Cardiac septum (tissue), 1 donor: Measurements from ENCODE around the gene MDK. TPM values are rescaled to one million over a fixed set of nuclear protein-coding genes. Genes with fewer than 3 reads are reported as not detected.
A peak's percentile ranks its signal among the peaks of the same experiment; 100 is the strongest.

ENCODE experiments used
- DNase-seq: peaks from one replicate; pipeline ENCODE4 v3.0.0-alpha.2; 2020; ENCODE audit warnings: low spot score
- intact Hi-C: fragments of 100-400 bp; cut with DNase I; formaldehyde crosslinking; loops from one replicate; pipeline ENCODE4 v1.14.0; 2022
- long read RNA-seq: library from polyadenylated mRNA; unstranded; transcript quantifications from one replicate; pipeline ENCODE4 v2.0.0, GENCODE V29; 2021
- total RNA-seq: library from RNA; stranded (reverse); fragmentation: NEBNext Ultra II Directional; extraction: Animal tissue kit (Norgen Biotek cat#: 25700); gene quantifications from one replicate; pipeline ENCODE4 v1.2.1, GENCODE V29; 2021
- donor health status: DM: no; HTN: no; CAD: no.

MDK gene, protein sequence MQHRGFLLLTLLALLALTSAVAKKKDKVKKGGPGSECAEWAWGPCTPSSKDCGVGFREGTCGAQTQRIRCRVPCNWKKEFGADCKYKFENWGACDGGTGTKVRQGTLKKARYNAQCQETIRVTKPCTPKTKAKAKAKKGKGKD
- total RNA-seq: 6.2 TPM
- long read RNA-seq, partial matches to known transcripts: 0 of 5 reads
- long read RNA-seq, other reads (novel, unspliced or antisense): 0 of 5 reads

DNA sequence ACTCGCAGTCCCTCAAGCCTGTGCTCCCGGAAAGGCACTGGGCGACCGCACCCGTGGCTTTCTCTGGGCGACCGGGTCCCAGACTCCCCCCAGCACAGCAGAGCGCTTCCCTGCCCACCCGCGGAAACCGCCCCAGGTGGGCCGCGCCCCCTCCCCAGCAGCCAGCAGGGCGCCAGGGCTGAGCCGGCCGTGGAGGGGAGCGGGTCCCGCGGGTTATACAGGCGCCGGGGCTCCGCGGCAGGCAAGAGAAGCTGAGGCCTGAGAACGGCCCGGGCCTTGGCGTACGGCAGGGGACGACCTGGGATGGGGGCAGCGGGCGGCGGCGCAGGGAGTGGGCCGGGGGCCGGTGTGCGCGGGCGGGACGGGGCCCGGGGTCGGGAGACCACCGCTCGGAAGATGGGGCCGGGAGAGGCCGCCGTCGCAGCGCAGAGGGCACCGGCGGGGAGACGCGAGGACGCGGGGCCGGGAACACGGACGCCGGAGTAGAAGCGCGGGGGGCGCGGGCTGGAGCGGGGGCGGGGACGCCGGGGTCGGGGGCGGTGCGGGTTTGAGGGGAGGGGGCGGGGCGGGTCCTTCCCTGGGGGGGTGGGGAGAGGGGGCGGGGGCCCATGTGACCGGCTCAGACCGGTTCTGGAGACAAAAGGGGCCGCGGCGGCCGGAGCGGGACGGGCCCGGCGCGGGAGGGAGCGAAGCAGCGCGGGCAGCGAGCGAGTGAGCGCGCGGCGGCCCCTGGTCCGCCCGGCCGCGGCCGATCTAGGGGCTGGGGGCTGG, at the start of gene MDK:
TSS of gene MDK (plus strand) at position 622 of the 771 bp plus-strand sequence. CDS start 389 bp downstream, outside the sequence.
- intact Hi-C loops: no loop called here

DNA sequence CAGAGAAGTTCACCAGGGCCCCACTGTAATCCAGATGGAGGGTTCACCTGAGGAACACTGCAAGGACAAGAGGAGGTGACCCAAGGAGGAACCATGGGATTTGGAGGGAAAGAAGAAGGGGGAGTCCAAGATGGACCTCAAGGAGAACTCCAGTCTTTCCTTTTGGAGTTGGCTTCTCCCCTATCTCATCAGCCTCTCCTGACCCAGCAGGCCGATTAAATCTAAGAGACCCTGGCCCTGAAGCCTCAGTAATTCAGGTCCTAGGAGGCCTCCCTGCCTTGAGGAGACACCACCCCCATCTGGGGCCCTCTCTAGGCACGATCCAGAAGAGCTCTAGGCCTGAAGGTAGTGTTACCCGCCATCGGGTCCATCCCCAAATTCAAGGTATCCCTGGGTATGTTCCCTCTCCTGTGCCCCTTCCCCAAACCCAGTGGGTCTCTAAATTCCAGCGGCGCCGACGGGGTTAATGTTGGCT, 49.3 kb upstream of the MDK start:
- no peak for DNase-seq
- intact Hi-C loops: no loop called here

More for the DNA sequence above, at the start of gene MDK:
- no peak for DNase-seq

DNA sequence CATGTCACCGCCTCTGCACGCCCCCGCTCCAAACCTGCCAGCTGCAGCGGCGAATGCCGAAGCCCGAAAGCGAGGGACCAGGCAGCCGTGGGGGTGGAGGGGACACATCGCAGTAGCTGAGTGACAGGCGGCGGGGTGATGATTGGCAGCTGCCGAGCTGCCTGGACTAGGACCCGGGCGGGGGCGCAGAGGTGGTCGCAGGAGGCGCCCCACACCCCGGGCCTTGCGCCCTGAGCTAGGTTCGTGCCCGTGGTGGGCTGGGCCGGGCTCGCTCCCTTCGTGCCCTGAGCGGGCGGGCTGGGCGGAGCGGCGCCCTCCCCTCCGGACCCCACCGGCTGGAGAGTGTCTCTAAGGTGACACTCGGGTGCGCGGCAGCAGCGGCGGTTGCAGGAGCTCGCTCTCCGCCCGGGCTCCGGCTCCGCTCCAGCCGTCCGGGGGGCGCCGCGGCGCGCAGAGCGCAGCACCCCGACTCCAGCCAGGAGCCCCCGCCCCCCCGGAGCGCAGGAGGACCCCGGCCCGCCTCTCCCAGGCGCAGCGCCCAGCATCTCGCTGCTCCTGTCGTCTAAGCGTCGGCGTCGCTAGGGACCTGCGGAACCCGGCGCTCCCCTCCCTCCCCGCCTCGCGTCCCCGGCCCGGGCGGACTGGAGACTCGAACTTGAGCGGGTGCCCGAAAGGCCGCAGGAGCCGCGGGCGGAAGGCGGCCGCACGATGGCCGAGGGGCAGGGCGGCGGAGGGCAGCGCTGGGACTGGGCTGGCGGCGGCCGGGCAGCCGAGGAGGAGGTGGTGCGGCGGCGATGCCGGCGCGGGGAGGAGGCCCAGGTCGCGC, 48.7 kb upstream of the MDK start:
- intact Hi-C loops: no loop called here
- DNase-seq: no peak

- intact Hi-C loops: no loop called here
- DNase-seq: no peak
Observed at GRCh38 chr11:46333394-46333947, 48.0 kb upstream of the MDK start.

GRCh38 chr11:46334211-46334610, 47.3 kb upstream of the MDK start:
- no peak for DNase-seq
- intact Hi-C loops: no loop called here

- DNase-seq: no peak
- intact Hi-C loops: no loop called here
Observed at GRCh38 chr11:46335271-46335670, 46.2 kb upstream of the MDK start.

DNA sequence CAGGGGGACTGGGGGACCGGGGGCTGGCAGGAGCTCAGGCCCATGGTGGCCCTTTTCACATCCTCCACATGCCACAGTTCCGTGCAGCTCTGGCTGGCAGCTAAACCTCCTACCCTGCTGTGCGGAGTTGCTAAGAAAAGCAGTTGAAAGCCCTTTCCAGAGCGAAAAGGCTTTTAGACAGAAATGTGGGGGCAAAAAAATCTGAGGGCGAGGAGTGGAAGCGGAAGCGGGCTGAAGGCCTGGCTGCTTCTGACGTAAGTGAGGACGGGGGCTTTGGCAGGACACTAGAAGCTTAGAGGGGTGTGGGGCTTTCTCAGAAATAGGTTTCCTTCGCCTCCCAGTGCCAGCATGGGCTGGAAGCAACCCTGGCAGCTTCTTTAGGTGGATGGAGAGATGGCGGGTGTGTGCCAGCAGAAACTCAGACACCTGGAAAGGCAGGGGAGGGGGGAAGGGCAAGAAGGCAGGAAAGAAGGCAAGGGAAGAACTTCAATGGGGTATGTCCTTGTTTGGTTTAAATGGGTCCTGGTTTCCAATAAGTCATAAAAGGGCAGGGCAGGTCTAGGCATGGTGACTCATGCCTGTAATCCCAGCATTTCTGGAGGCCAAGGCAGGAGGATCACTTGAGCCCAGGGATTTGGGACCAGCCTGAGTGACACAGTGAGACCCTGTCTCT, 45.4 kb upstream of the MDK start:
- DNase-seq: no peak
- intact Hi-C loops: no loop called here

GRCh38 chr11:46336563-46337180, 44.8 kb upstream of the MDK start:
- DNase-seq: no peak
- intact Hi-C loops: no loop called here

GRCh38 chr11:46337626-46338345, 43.7 kb upstream of the MDK start:
- intact Hi-C loops: no loop called here

GRCh38 chr11:46338636-46338987, 42.9 kb upstream of the MDK start:
- intact Hi-C loops: no loop called here
- no peak for DNase-seq

More at GRCh38 chr11:46337626-46338345, 43.7 kb upstream of the MDK start:
- DNase-seq: no peak

DNA sequence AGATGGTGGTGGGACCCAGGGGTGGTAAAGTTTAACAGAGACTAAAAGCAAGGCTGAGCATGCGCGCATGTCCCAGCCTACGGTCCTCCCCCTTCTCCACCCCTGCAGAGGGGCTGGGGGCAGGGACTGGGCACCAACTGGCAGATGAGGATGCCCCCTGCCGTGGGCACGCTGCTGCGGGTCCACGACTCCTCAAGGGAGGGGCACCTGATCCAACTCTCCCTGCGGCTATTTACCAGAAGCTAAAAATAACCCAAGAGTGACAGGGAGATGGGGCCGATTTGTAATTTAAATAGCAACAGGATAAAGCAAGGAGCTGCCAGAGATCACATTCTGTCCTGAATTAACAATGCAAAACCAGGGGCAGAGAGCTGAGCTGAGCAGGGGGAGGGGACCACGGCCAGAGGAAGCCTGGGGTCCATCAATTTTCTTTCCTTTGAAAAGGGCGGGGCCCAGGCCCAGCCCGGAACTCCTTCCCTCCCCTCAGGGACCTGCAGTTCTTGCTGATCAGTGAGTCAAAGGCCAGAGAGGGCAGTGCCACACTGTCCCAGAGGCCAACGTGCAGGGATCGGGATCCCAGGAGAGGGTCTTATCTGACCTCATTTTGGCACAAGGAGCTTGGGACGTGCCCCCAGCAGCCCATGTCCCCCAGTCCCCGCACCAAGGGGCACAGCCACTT, 42.3 kb upstream of the MDK start:
- DNase-seq: no peak
- intact Hi-C loops: no loop called here

DNA sequence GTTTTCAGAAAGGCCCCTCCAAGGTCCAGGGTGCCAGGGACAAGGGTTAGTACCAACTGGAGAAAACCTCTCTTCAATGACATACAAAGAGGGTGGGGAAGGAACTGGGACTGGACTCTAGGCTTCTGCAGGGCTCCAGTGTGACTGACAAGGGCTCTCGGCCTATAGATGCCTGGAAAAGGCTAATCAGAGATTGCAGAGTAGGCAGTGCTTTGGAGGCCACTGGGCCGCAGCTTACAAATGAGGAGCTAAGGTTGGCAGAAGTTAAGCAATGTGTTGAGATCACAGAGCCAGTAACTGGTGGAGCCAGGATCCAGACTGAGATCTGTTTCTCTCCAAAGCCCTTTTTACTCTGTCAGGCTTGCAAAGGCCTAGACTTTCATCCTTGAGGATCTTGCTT, 41.7 kb upstream of the MDK start:
- intact Hi-C loops: no loop called here
- DNase-seq: no peak

DNA sequence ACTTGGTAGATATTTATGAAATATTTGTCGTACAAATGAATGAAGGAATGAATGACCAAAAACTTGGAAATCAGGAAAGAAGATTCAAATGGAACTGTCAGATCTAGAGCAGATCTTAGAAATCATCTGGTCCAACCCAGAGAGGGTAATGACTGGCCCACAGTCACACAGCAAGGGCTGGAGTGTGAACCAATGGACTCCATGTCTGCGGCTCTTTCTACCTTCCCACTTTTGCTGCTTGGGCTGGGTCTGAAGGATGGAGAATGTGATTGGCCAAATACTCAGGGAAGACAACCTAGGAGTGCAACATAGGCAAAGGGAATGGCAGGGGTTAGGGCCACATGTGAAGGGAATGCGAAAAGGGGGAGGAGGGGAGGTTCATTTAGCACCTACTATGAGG, 40.0 kb upstream of the MDK start:
- no peak for DNase-seq
- intact Hi-C loops: no loop called here

- intact Hi-C loops: no loop called here
- no peak for DNase-seq
Observed at GRCh38 chr11:46342239-46342638, 39.2 kb upstream of the MDK start.

GRCh38 chr11:46343520-46343919, 37.9 kb upstream of the MDK start:
- no peak for DNase-seq
- intact Hi-C loops: no loop called here

GRCh38 chr11:46345131-46345597, 36.3 kb upstream of the MDK start:
- DNase-seq: peak; percentile 90
- intact Hi-C loops: no loop called here

DNA sequence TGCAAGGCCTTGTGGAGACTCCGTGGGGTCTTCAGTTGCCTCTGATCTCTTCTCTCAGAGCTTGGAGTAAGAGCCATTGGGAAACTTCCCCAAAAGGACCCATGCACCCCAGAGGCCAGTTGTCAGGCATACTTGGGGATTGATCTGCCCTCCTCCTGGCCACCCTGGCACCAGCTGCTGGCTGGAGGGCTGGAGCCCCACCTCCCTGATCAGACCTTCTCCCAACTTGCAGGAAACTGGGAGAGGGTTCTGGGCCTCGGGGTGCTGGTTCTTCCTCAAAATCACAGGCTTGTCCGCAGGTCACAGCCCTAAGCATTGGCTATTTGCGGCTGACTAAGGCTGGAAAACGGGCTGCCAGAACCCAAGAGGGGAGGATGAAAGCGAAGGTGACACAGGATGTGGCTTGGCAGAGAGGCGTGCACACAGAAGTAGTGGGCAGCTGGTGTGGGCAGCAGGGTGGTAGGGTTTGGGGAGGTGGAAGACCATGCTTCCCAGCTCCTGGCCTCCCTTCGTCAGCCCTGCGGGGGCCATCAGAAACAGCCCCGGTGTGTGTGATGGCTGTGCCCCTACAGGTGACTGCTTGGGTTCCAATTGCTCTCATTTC, 35.5 kb upstream of the MDK start:
- intact Hi-C loops: no loop called here
- no peak for DNase-seq
